ENCODE measurements around the gene SDHB. TPM values are rescaled to one million over a fixed set of nuclear protein-coding genes. Genes with fewer than 3 reads are reported as not detected.

The SDHB gene
- total RNA-seq, 1 donor from 2014 or later = 69.0 TPM

GRCh38 chr1:16970132-16970910 lies 83.5 kb downstream of the SDHB start:
- Mint-ChIP-seq H3K4me3 (ENCODE audit: unreplicated experiment) (no peak overlapping the region), H3K9me3 (ENCODE audit: unreplicated experiment) (no peaks in the 10 kb centered on the region), H3K27ac (ENCODE audit: unreplicated experiment) (no peak overlapping the region), H3K36me3 (ENCODE audit: unreplicated experiment) (peaks cover 11% of the 10 kb centered on the region), H3K4me1 (ENCODE audit: unreplicated experiment) (peaks cover 23% of the 10 kb centered on the region), H3K27me3 (ENCODE audit: unreplicated experiment) (no peaks in the 10 kb centered on the region)
- no peak for DNase-seq (ENCODE audit: extremely low spot score, unreplicated experiment)
- TF ChIP-seq, protein P1, sequence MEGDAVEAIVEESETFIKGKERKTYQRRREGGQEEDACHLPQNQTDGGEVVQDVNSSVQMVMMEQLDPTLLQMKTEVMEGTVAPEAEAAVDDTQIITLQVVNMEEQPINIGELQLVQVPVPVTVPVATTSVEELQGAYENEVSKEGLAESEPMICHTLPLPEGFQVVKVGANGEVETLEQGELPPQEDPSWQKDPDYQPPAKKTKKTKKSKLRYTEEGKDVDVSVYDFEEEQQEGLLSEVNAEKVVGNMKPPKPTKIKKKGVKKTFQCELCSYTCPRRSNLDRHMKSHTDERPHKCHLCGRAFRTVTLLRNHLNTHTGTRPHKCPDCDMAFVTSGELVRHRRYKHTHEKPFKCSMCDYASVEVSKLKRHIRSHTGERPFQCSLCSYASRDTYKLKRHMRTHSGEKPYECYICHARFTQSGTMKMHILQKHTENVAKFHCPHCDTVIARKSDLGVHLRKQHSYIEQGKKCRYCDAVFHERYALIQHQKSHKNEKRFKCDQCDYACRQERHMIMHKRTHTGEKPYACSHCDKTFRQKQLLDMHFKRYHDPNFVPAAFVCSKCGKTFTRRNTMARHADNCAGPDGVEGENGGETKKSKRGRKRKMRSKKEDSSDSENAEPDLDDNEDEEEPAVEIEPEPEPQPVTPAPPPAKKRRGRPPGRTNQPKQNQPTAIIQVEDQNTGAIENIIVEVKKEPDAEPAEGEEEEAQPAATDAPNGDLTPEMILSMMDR (IDR thresholded peaks at IDR 0.05) = no peak

GRCh38 chr1:16969651-16970050 lies 84.2 kb downstream of the SDHB start:
- Mint-ChIP-seq H3K27ac (ENCODE audit: unreplicated experiment) (no peak overlapping the region), H3K36me3 (ENCODE audit: unreplicated experiment) (peaks cover 14% of the 10 kb centered on the region), H3K4me1 (ENCODE audit: unreplicated experiment) (peaks cover 21% of the 10 kb centered on the region), H3K4me3 (ENCODE audit: unreplicated experiment) (no peak overlapping the region), H3K9me3 (ENCODE audit: unreplicated experiment) (no peaks in the 10 kb centered on the region), H3K27me3 (ENCODE audit: unreplicated experiment) (no peaks in the 10 kb centered on the region)
- TF ChIP-seq, protein P1 (IDR thresholded peaks at IDR 0.05) = no peak
- DNase-seq (ENCODE audit: extremely low spot score, unreplicated experiment) = no peak

DNA sequence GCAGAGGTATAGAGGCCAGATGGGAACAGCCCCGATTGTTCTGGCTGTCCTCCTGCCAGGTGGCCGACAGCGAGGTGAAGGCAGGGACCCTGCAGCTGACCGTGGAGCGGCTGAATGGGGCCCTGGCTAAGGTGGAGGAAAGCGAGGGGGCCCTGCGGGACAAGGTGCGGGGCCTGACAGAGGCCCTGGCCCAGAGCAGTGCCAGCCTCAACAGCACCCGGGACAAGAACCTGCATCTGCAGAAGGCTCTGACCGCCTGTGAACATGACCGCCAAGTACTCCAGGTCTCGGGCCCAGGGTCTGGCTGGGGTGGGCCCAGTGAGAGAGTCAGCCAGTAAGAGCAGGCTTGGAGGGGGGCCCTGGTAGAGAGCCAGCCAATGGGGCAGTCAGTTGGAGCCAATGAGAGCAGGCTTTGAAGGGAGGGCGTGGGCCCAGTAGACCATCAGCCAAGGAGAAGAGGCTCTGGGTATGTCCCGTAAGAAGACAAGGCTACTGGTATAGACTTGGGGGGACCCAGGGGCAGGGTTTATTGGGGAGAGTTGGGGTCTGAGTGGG lies 84.7 kb downstream of the SDHB start:
- Mint-ChIP-seq H3K27me3 (ENCODE audit: unreplicated experiment) (no peaks in the 10 kb centered on the region), H3K9me3 (ENCODE audit: unreplicated experiment) (no peaks in the 10 kb centered on the region), H3K36me3 (ENCODE audit: unreplicated experiment) (peaks cover 14% of the 10 kb centered on the region), H3K4me1 (ENCODE audit: unreplicated experiment) (peaks cover 23% of the 10 kb centered on the region), H3K27ac (ENCODE audit: unreplicated experiment) (no peak overlapping the region), H3K4me3 (ENCODE audit: unreplicated experiment) (no peak overlapping the region)
- TF ChIP-seq, protein P1 (IDR thresholded peaks at IDR 0.05) = no peak
- DNase-seq (ENCODE audit: extremely low spot score, unreplicated experiment) = no peak

Other genes with a start within 250 kb of the SDHB start
- 2,650 and 2,859 TPM in 2 replicates for gene RNU1-2, start 158.1 kb downstream of the SDHB start, total RNA-seq
- gene CROCC, start 132.1 kb downstream of the SDHB start, total RNA-seq = 31.4 and 34.5 TPM in 2 replicates
- 169 and 172 TPM in 2 replicates for gene MFAP2, start 73.4 kb downstream of the SDHB start, total RNA-seq
- 69.6 and 69.9 TPM in 2 replicates for gene ATP13A2, start 42.1 kb downstream of the SDHB start, total RNA-seq
- 111 TPM in 2 replicates for gene PADI2, start 65.4 kb upstream of the SDHB start, total RNA-seq
- 1.2 and 1.7 TPM in 2 replicates for gene PADI1, start 151.1 kb upstream of the SDHB start, total RNA-seq
- 0.39 and 0.73 TPM in 2 replicates for gene PADI3, start 195.1 kb upstream of the SDHB start, total RNA-seq